Urothelium cell line (cell line): ENCODE measurements around the gene CHORDC1.
"Not testable (repeated sequence)": the region's sequence is repeated elsewhere in the genome, so short reads cannot be mapped to it uniquely, and the experiment has no call there.

ENCODE experiments used
- DNase-seq: peaks from one replicate; pipeline ENCODE4 v3.0.0; 2011; ENCODE audit warnings: low spot score, mixed read lengths
- FAIRE-seq: peaks from 2 replicates; lab custom pipeline; 2011; peaks lifted over from hg19 to GRCh38; lab: Jason Lieb, UNC

Gene CHORDC1

GRCh38 chr11:90218606-90219005, 4.2 kb downstream of the CHORDC1 start:
- DNase-seq (no peak), FAIRE-seq (no peak)

GRCh38 chr11:90216611-90217010, 6.2 kb downstream of the CHORDC1 start:
- no peak for DNase-seq

GRCh38 chr11:90213322-90213721, 9.5 kb downstream of the CHORDC1 start:
- DNase-seq (no peak), FAIRE-seq (no peak)

More at GRCh38 chr11:90216611-90217010, 6.2 kb downstream of the CHORDC1 start:
- no peak for FAIRE-seq

- FAIRE-seq = no peak
- no peak for DNase-seq
Observed at GRCh38 chr11:90208857-90209256, 14.0 kb downstream of the CHORDC1 start.

GRCh38 chr11:90207992-90208391, 14.9 kb downstream of the CHORDC1 start:
- FAIRE-seq, DNase-seq: not testable (repeated sequence)

GRCh38 chr11:90204832-90205646, 17.8 kb downstream of the CHORDC1 start:
- FAIRE-seq = no peak

GRCh38 chr11:90204407-90204806, 18.4 kb downstream of the CHORDC1 start:
- DNase-seq (no peak), FAIRE-seq (no peak)

More at GRCh38 chr11:90204832-90205646, 17.8 kb downstream of the CHORDC1 start:
- peak; percentile 41 for DNase-seq

GRCh38 chr11:90202342-90202741, 20.5 kb downstream of the CHORDC1 start:
- DNase-seq (no peak), FAIRE-seq (no peak)

- no peak for FAIRE-seq
- no peak for DNase-seq
Observed at GRCh38 chr11:90197377-90197776, 25.5 kb downstream of the CHORDC1 start.

- FAIRE-seq (no peak), DNase-seq (no peak)
Observed at GRCh38 chr11:90192869-90193582, 29.8 kb downstream of the CHORDC1 start.

GRCh38 chr11:90189011-90189410, 33.8 kb downstream of the CHORDC1 start:
- FAIRE-seq (no peak), DNase-seq (no peak)

GRCh38 chr11:90187839-90188238, 35.0 kb downstream of the CHORDC1 start:
- DNase-seq = no peak
- no peak for FAIRE-seq

GRCh38 chr11:90179923-90180322, 42.9 kb downstream of the CHORDC1 start:
- no peak for FAIRE-seq
- DNase-seq = no peak

GRCh38 chr11:90178751-90179150, 44.1 kb downstream of the CHORDC1 start:
- no peak for DNase-seq
- FAIRE-seq = no peak

GRCh38 chr11:90176069-90176468, 46.8 kb downstream of the CHORDC1 start:
- DNase-seq = no peak
- FAIRE-seq = no peak

- DNase-seq (no peak), FAIRE-seq (no peak)
Observed at GRCh38 chr11:90171359-90171758, 51.5 kb downstream of the CHORDC1 start.

GRCh38 chr11:90168571-90168970, 54.3 kb downstream of the CHORDC1 start:
- FAIRE-seq (no peak), DNase-seq (no peak)

- not testable (repeated sequence) for FAIRE-seq
Observed at GRCh38 chr11:90167704-90168103, 55.1 kb downstream of the CHORDC1 start.

GRCh38 chr11:90166982-90167573, 55.8 kb downstream of the CHORDC1 start:
- not testable (repeated sequence) for FAIRE-seq, DNase-seq

More at GRCh38 chr11:90167704-90168103, 55.1 kb downstream of the CHORDC1 start:
- DNase-seq = not testable (repeated sequence)
